ENCODE results near the gene KIF23.
A peak's percentile ranks its signal among the peaks of the same experiment; 100 is the strongest.

The KIF23 gene

DNA sequence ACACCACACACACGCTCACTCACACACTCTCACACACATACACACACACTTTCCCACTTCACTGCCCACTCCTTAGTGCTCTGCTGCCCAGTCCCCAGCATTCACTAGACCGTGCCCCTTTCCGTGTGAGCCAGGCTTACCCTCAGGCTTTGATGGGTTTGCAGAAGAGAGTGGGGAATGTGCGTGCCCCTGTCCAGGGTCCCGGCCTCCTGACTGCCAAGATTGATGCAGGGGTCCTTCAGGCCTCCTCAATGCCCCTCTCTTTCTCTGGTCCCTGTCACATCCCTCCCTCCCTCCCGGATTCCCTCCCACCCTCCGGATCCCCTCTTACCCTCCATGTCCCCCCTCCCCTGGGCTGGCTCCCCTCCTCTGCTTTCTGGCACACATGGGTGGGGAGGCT lies 27.9 kb upstream of the KIF23 start:
- DNase-seq (no peak), ATAC-seq (replicated peaks) (no peak)
- Mint-ChIP-seq H3K4me1 (ENCODE audit: low read depth in 2 of 2) (no peaks in the 10 kb centered on the region), H3K9me3 (no peaks in the 10 kb centered on the region), H3K27me3 (peaks cover 0 to 1% of the 10 kb centered on the region in 2 donors), H3K4me3 (no peak overlapping the region), H3K36me3 (ENCODE audit: insufficient read depth) (no peaks in the 10 kb centered on the region), H3K27ac (no peak overlapping the region)

- no peak overlapping the region for H3K27ac Mint-ChIP-seq
- no peaks in the 10 kb centered on the region for H3K4me1 Mint-ChIP-seq (ENCODE audit: low read depth in 2 of 2)
- DNase-seq (no peak), ATAC-seq (replicated peaks) (no peak)
- peaks cover 9 to 11% of the 10 kb centered on the region in 2 donors for H3K27me3 Mint-ChIP-seq
- H3K4me3 Mint-ChIP-seq: no peak overlapping the region
- no peaks in the 10 kb centered on the region for H3K9me3 Mint-ChIP-seq
- no peaks in the 10 kb centered on the region for H3K36me3 Mint-ChIP-seq (ENCODE audit: insufficient read depth)
Measured at GRCh38 chr15:69388260-69388705, 25.9 kb upstream of the KIF23 start.

GRCh38 chr15:69389426-69389825 lies 24.7 kb upstream of the KIF23 start:
- peaks cover 0 to under 1% of the 10 kb centered on the region in 2 donors for H3K4me1 Mint-ChIP-seq (ENCODE audit: low read depth in 2 of 2)
- H3K36me3 Mint-ChIP-seq (ENCODE audit: insufficient read depth): no peaks in the 10 kb centered on the region
- no peaks in the 10 kb centered on the region for H3K9me3 Mint-ChIP-seq
- no peak overlapping the region for H3K4me3 Mint-ChIP-seq
- peaks cover 9 to 11% of the 10 kb centered on the region in 2 donors for H3K27me3 Mint-ChIP-seq
- no peak overlapping the region for H3K27ac Mint-ChIP-seq
- ATAC-seq (replicated peaks) (no peak), DNase-seq (no peak)

DNA sequence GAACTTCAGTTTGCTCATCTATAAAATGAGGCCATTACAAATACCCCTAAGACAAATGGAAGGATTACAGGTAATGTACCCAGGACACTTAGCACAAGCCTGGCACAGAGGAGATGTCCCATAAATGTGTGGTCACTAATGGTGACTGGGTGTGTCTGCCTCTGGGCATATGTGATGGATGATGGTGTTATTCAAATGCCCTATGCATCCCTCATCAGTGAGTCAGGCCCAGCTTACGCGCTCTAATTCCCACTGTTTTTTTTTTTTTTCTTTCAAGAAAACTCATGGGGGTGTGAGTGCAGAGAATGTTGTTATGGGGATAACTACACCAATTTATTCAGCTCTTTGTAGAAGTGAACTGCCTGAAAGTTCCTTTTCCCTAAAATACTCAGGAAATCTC lies 23.6 kb upstream of the KIF23 start:
- no peaks in the 10 kb centered on the region for H3K9me3 Mint-ChIP-seq
- peaks cover 9 to 11% of the 10 kb centered on the region in 2 donors for H3K27me3 Mint-ChIP-seq
- H3K4me1 Mint-ChIP-seq (ENCODE audit: low read depth in 2 of 2): peaks cover 0 to 4% of the 10 kb centered on the region in 2 donors
- ATAC-seq (replicated peaks) (no peak), DNase-seq (no peak)
- H3K4me3 Mint-ChIP-seq: no peak overlapping the region
- H3K27ac Mint-ChIP-seq: no peak overlapping the region
- no peaks in the 10 kb centered on the region for H3K36me3 Mint-ChIP-seq (ENCODE audit: insufficient read depth)

GRCh38 chr15:69391046-69391757 lies 22.9 kb upstream of the KIF23 start:
- peaks cover 0 to 4% of the 10 kb centered on the region in 2 donors for H3K4me1 Mint-ChIP-seq (ENCODE audit: low read depth in 2 of 2)
- no peak overlapping the region for H3K27ac Mint-ChIP-seq
- H3K27me3 Mint-ChIP-seq: peaks cover 9 to 11% of the 10 kb centered on the region in 2 donors
- H3K9me3 Mint-ChIP-seq: no peaks in the 10 kb centered on the region
- H3K4me3 Mint-ChIP-seq: no peak overlapping the region
- H3K36me3 Mint-ChIP-seq (ENCODE audit: insufficient read depth): no peaks in the 10 kb centered on the region
- DNase-seq (no peak), ATAC-seq (replicated peaks) (no peak)

GRCh38 chr15:69392352-69392751 lies 21.8 kb upstream of the KIF23 start:
- Mint-ChIP-seq H3K9me3 (no peaks in the 10 kb centered on the region), H3K27me3 (peaks cover 9 to 11% of the 10 kb centered on the region in 2 donors), H3K27ac (no peak overlapping the region), H3K4me3 (no peak overlapping the region), H3K4me1 (ENCODE audit: low read depth in 2 of 2) (peaks cover 0 to 4% of the 10 kb centered on the region in 2 donors), H3K36me3 (ENCODE audit: insufficient read depth) (no peaks in the 10 kb centered on the region)
- DNase-seq: no peak
- ATAC-seq (replicated peaks): no peak

DNA sequence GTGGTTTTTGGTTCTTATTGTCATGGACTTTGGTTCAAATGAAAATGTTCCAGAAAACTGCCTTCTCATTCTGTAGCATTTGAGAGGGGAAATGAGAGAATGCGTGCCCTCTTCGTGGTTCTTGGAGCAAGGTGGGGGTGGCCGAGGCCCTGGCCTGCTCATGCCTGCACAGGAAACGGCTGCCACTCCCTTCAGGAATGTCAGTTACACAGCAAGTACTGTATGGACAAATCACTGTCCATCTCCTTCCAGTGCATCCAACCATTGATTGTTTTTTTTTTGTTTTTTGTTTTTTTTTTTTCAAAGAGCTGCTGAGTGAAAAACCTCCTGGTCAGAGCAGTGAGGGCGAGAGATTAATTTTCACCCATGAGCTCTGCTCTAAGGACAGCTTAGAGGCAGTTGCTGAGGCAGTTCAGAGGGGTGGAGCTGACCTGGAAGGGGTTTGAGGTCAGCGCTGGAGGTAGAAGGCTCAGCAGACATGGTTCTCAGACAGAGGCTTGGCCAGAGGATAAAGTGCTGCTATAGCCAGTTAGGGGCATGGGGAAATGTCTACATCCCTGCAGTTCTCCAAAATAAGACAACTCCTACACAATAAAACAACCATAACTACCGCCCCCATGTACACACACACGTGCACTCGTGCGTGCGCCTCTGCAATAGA lies 20.2 kb upstream of the KIF23 start:
- DNase-seq (no peak), ATAC-seq (replicated peaks) (no peak)
- Mint-ChIP-seq H3K27ac (no peak overlapping the region), H3K36me3 (ENCODE audit: insufficient read depth) (no peaks in the 10 kb centered on the region), H3K4me1 (ENCODE audit: low read depth in 2 of 2) (peaks cover 0 to 6% of the 10 kb centered on the region in 2 donors), H3K27me3 (peaks cover 9 to 11% of the 10 kb centered on the region in 2 donors), H3K9me3 (no peaks in the 10 kb centered on the region), H3K4me3 (no peak overlapping the region)

DNA sequence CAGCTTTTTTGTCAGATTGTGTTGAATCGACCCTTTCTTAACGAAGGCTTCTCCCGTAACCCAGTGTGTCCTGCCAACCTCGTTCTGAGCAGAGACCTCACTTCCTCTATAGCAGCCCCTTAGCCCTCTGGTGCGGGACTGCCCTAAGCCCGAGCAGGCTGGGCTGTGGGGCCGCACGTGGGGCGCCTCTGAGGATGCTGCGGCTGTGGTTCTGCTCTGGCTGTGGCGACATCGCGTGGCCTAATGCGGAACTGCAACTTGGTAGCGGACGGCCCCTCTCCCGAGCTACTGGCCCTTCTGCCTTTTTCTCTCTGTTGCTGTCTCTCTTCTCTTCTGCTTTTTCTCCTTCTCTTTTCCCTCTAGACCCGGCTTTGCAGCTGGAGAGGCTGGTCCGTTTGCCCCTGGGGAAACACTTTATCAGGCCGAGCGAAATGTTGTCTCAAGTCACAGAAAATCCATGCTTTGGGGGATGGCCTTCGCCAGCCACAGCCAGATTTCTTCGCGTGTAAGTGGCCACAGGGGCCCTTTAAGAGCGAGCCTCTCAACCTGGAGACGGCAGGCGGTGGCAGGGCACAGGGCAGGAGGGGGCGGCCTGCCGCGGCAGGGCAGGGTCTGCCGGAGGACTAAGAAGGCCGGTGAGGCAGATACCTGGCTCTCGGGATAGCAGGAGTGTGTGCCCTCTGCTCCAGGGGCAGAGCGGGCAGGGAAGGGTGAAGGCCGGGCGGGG lies 19.4 kb upstream of the KIF23 start:
- H3K9me3 Mint-ChIP-seq: no peaks in the 10 kb centered on the region
- peak overlapping the region in 1 of 2 donors; percentile 26 for H3K27ac Mint-ChIP-seq
- DNase-seq (peak; percentile 82 to 83 (median 83)), ATAC-seq (replicated peaks) (peak; percentile 99)
- no peak overlapping the region for H3K4me3 Mint-ChIP-seq
- H3K36me3 Mint-ChIP-seq (ENCODE audit: insufficient read depth): no peaks in the 10 kb centered on the region
- peaks cover 9 to 11% of the 10 kb centered on the region in 2 donors for H3K27me3 Mint-ChIP-seq
- peaks cover 0 to 6% of the 10 kb centered on the region in 2 donors for H3K4me1 Mint-ChIP-seq (ENCODE audit: low read depth in 2 of 2)

DNA sequence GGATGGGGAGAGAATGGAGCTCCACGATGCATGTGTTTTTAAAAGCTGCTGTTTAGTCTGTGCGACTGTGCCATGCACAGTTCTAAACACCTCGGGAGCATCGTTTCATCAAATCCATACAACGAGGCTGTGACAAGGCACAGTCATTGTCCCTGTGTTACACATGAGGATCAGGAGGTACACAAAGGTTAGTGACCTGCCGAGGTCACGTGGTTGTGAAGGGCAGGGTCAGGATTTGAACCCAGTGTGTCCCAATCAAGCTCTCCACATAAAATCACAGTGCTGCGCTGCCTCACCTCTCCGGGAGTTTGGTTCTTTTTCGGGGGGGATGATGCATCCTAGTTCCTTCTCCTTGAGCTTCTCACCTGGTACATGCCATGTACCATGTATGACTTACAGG lies 18.7 kb upstream of the KIF23 start:
- H3K36me3 Mint-ChIP-seq (ENCODE audit: insufficient read depth): no peaks in the 10 kb centered on the region
- H3K4me3 Mint-ChIP-seq: no peak overlapping the region
- no peak overlapping the region for H3K27ac Mint-ChIP-seq
- H3K27me3 Mint-ChIP-seq: peaks cover 9 to 11% of the 10 kb centered on the region in 2 donors
- DNase-seq (no peak), ATAC-seq (replicated peaks) (no peak)
- no peaks in the 10 kb centered on the region for H3K9me3 Mint-ChIP-seq
- peaks cover 0 to 6% of the 10 kb centered on the region in 2 donors for H3K4me1 Mint-ChIP-seq (ENCODE audit: low read depth in 2 of 2)

DNA sequence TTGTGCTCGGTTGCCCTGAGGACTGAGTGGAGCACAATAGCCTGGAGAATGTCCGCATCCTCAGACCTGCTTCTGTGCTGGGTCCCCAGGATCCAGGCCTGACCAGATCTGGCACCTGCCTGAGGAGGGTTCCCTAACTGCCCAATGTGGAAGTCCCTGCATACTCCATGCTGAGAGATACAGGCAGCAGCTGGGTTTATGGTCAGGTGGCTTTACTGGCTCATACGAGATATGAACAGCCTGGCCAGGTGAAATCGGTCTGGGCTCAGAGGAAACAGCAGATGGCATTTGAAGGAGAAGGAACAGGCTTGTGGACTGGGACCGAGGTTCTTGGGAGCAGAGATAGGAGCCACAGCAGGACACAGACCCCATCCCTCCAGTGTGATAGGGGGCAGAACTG lies 18.2 kb upstream of the KIF23 start:
- Mint-ChIP-seq H3K4me1 (ENCODE audit: low read depth in 2 of 2) (peaks cover 0 to 6% of the 10 kb centered on the region in 2 donors), H3K9me3 (no peaks in the 10 kb centered on the region), H3K36me3 (ENCODE audit: insufficient read depth) (no peaks in the 10 kb centered on the region), H3K27me3 (peaks cover 9 to 11% of the 10 kb centered on the region in 2 donors), H3K27ac (no peak overlapping the region), H3K4me3 (no peak overlapping the region)
- DNase-seq (no peak), ATAC-seq (replicated peaks) (no peak)

DNA sequence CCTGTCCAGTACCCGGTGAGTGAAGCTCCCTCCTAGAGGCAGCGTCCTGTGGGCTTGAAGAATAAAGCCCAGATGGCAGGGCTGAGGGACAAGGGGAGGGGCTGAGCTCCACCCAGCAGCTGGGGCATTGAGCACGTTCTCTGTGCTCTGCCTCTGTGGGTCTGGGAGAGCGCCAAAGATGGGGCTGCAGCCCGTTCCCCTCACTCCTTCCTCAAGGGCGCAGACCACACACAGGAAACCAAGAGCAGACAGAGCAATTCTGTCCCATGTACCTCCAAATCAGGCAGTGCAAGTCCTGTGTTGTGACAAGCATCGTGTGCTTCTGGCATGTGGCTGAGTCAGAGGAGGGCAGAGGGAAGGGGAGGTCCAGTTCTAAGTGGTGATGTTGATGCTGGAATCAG lies 15.7 kb upstream of the KIF23 start:
- peaks cover 0 to 6% of the 10 kb centered on the region in 2 donors for H3K4me1 Mint-ChIP-seq (ENCODE audit: low read depth in 2 of 2)
- H3K27me3 Mint-ChIP-seq: peaks cover 4 to 5% of the 10 kb centered on the region in 2 donors
- H3K36me3 Mint-ChIP-seq (ENCODE audit: insufficient read depth): peaks cover 3% of the 10 kb centered on the region
- no peak overlapping the region for H3K27ac Mint-ChIP-seq
- no peak overlapping the region for H3K4me3 Mint-ChIP-seq
- ATAC-seq (replicated peaks) (no peak), DNase-seq (no peak)
- no peaks in the 10 kb centered on the region for H3K9me3 Mint-ChIP-seq

- DNase-seq (no peak), ATAC-seq (replicated peaks) (no peak)
- Mint-ChIP-seq H3K4me3 (no peak overlapping the region), H3K27ac (no peak overlapping the region), H3K4me1 (ENCODE audit: low read depth in 2 of 2) (peaks cover 0 to 1% of the 10 kb centered on the region in 2 donors), H3K9me3 (no peaks in the 10 kb centered on the region), H3K27me3 (peaks cover 6 to 19% of the 10 kb centered on the region in 2 donors), H3K36me3 (ENCODE audit: insufficient read depth) (peaks cover 3% of the 10 kb centered on the region)
Measured at GRCh38 chr15:69400850-69401249, 13.3 kb upstream of the KIF23 start.

DNA sequence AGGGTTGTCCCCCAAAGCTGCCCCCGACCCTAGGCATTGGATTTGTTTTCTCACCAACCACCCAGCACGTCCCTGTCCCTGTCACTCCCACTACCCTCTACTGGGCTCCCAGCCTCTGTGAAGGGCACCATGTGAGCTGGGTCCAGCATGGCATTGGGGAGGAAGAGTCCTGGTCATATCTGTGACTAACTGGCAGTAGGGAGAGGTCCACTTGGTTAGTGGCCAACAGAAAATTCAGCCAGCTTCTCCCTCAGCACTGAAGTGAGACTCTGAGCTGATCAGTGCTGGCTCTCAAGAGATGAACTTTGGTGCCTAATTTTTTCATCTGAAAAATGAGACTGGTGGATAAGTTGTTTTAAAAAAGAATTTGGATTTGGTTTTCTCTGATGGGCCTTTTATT lies 11.3 kb upstream of the KIF23 start:
- ATAC-seq (replicated peaks) (no peak), DNase-seq (no peak)
- Mint-ChIP-seq H3K4me1 (ENCODE audit: low read depth in 2 of 2) (peaks cover 0 to 1% of the 10 kb centered on the region in 2 donors), H3K27ac (no peak overlapping the region), H3K9me3 (no peaks in the 10 kb centered on the region), H3K36me3 (ENCODE audit: insufficient read depth) (peaks cover 3% of the 10 kb centered on the region), H3K4me3 (no peak overlapping the region), H3K27me3 (peaks cover 9 to 24% of the 10 kb centered on the region in 2 donors)
